Spleen (tissue), 11 donors: ENCODE results near the gene SFTPA2. TPM values are rescaled to one million over a fixed set of nuclear protein-coding genes. Genes with fewer than 3 reads are reported as not detected.

Source experiments
- DNase-seq: peaks from one replicate; pipeline ENCODE4 v3.0.0-alpha.2; 2020
- H3K27ac ChIP-seq, 8 donors: fragments of 200-600 bp; sonication (generic) in 7 of 8; 1 replicate in 4 of 8; 2 replicates in 4 of 8; pipeline versions ENCODE4 v1.5.0 to v1.8.0; 2016 to 2021; ENCODE audit warnings: inconsistent platforms in 4 of 8, mild to moderate bottlenecking in 4 of 8, moderate library complexity in 1 of 8
- H3K27me3 ChIP-seq, 7 donors: fragments of 200-600 bp; sonication (generic) in 6 of 7; replicated peaks in 1 of 7; 1 replicate in 4 of 7; 2 replicates in 3 of 7; pipeline versions ENCODE4 v1.5.0 to v1.8.0; 2016 to 2021; ENCODE audit warnings: inconsistent platforms in 3 of 7, mild to moderate bottlenecking in 1 of 7
- H3K36me3 ChIP-seq, 6 donors: fragments of 200-600 bp; sonication (generic) in 5 of 6; 1 replicate in 4 of 6; 2 replicates in 2 of 6; pipeline versions ENCODE4 v1.5.0 to v1.8.0; 2016 to 2021; ENCODE audit warnings: inconsistent platforms in 2 of 6
- H3K4me1 ChIP-seq, 6 donors: fragments of 200-600 bp; sonication (generic) in 5 of 6; 1 replicate in 3 of 6; 2 replicates in 3 of 6; pipeline versions ENCODE4 v1.5.0 to v1.8.0; 2016 to 2021; ENCODE audit warnings: inconsistent platforms in 3 of 6
- H3K4me3 ChIP-seq, 8 donors: fragments of 200-600 bp; sonication (generic) in 7 of 8; 1 replicate in 4 of 8; 2 replicates in 4 of 8; pipeline versions ENCODE4 v1.5.0 to v1.8.0; 2016 to 2021; ENCODE audit warnings: inconsistent platforms in 4 of 8, mild to moderate bottlenecking in 4 of 8, moderate library complexity in 2 of 8
- H3K9me3 ChIP-seq, 8 donors: fragments of 200-600 bp; sonication (generic) in 7 of 8; 1 replicate in 4 of 8; 2 replicates in 4 of 8; pipeline versions ENCODE4 v1.5.0 to v1.8.0; 2016 to 2021; ENCODE audit warnings: inconsistent platforms in 4 of 8
- POLR2A ChIP-seq, 3 donors: fragments of 450-650 bp; IDR thresholded peaks; one replicate each; pipeline ENCODE4 v1.5.1; 2017; ENCODE audit warnings: antibody characterized with exemption in 3 of 3, mild to moderate bottlenecking in 1 of 3
- POLR2AphosphoS5 ChIP-seq, 3 donors: sonication (generic); formaldehyde crosslinking; IDR thresholded peaks; one replicate each; pipeline ENCODE4 v1.5.1; 2017; ENCODE audit warnings: antibody characterized with exemption in 3 of 3
- WGBS, 5 donors: extraction: QIAGEN DNeasy Blood & Tissue Kit in 3 of 5; methylation state at CpG; one replicate each; pipeline versions ENCODE4 v1.1.5 to v1.1.7; 2013 to 2018; 5-methylcytosine and 5-hydroxymethylcytosine counted together
- intact Hi-C: fragments of 100-400 bp; cut with DNase I; formaldehyde crosslinking; loops from one replicate; pipeline ENCODE4 v1.15.0; 2023; ENCODE audit warnings: low total_unique reads
- polyA plus RNA-seq, 3 donors: library from polyadenylated mRNA; stranded (reverse); fragments of 200-250 nt; gene quantifications; one replicate each; pipeline ENCODE4 v1.2.1, GENCODE V29; 2013
- total RNA-seq, 7 donors: library from RNA; depleted of rRNA in 3 of 7; stranded (reverse); fragments of >200 nt in 3 of 7; fragmentation: NEBNext Ultra II Directional in 4 of 7; extraction: Animal tissue kit (Norgen Biotek cat#: 25700) in 4 of 7; gene quantifications; one replicate each; pipeline versions ENCODE4 v1.1.0 to v1.2.1, GENCODE V29; 2016 to 2021
- TF ChIP-seq, protein P1 (sequence below), 11 experiments: fragments of 200-600 bp in 7 of 11; fragments of 450-650 bp in 4 of 11; sonication (generic) in 4 of 11; IDR thresholded peaks in 8 of 11; conservative IDR thresholded peaks in 3 of 11; 1 replicate in 7 of 11; 2 replicates in 4 of 11; pipeline versions ENCODE4 v1.4.0 to v1.8.0; 2016 to 2021; ENCODE audit warnings: antibody characterized with exemption in 11 of 11, inconsistent platforms in 4 of 11, mild to moderate bottlenecking in 1 of 11
- donor health status: healthy with polysubstance abuse.
- donor health status: DM: no; HTN: no; CAD: no; lungs with moderate emphysema.
- donor health status: DM: no; HTN: no; CAD: no.
- donor health status: Bipolar disorder and iron deficiency.
- donor health status: healthy.
- donor health status: DM: no; HTN: no; CAD: no.
- donor health status: DM: yes; HTN: yes; CAD: no.

SFTPA2 gene
- total and polyA plus RNA-seq, 10 donors: 0.39 to 5.7 (median 0.99) TPM; not detected in 5

DNA sequence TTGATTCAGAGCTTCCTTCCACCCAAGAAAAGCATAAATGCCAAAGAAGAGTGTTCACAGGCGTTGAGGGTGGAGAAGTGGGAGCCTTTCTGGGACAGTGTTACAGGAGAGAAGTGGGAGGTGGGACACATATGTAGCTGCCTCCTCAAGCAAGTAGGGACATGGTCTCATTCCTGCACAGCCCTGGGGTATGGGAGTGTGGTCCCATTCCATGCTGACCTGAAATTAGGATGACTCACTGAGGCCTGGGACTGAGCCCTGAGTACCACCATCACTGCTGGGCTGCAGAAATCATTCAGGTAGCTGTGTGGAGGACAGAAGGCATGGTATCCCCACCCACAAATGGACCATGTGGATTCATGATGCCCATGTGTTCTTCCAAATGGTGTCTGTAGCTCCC is 33.2 kb upstream of the SFTPA2 start:
- Histone ChIP-seq H3K36me3 (no peaks in the 10 kb centered on the region), H3K4me1 (no peaks in the 10 kb centered on the region), H3K27ac (no peak overlapping the region), H3K27me3 (peaks cover 0 to 6% (median 0%) of the 10 kb centered on the region in 7 donors), H3K4me3 (no peak overlapping the region), H3K9me3 (peaks cover 0 to 21% (median 17%) of the 10 kb centered on the region in 8 donors)
- WGBS, 5 donors: 60 to 89% (median 65%) methylated on average over 1 of the region's 1 CpG
- intact Hi-C loops: no loop called here
- TF ChIP-seq POLR2A (IDR thresholded peaks at IDR 0.05): no peak
- no peak for TF ChIP-seq POLR2AphosphoS5 (IDR thresholded peaks at IDR 0.05)
- TF ChIP-seq, protein P1, sequence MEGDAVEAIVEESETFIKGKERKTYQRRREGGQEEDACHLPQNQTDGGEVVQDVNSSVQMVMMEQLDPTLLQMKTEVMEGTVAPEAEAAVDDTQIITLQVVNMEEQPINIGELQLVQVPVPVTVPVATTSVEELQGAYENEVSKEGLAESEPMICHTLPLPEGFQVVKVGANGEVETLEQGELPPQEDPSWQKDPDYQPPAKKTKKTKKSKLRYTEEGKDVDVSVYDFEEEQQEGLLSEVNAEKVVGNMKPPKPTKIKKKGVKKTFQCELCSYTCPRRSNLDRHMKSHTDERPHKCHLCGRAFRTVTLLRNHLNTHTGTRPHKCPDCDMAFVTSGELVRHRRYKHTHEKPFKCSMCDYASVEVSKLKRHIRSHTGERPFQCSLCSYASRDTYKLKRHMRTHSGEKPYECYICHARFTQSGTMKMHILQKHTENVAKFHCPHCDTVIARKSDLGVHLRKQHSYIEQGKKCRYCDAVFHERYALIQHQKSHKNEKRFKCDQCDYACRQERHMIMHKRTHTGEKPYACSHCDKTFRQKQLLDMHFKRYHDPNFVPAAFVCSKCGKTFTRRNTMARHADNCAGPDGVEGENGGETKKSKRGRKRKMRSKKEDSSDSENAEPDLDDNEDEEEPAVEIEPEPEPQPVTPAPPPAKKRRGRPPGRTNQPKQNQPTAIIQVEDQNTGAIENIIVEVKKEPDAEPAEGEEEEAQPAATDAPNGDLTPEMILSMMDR (IDR thresholded peaks at IDR 0.05 in 8 of 11, conservative IDR thresholded peaks at IDR 0.05 in 3 of 11): no peak
- DNase-seq: no peak

DNA sequence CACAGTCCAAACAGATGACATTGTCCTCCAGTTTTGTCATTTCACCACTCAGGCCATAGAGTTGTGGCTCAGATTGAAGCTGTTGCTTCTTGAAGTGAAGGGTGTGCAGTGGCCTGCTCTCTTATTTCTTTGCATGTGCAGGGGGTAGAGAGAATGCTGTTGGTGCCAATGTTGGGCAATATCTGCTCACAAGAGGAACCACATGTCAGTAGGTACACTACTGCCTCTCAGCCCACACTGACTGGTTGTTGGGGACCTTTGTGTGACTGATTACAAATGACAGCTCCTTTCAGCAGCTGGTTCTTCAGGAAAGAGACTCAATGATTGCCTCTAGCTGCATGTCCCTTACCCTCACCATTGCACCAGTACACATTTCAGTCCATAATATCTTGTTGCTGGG is 28.6 kb upstream of the SFTPA2 start:
- no peak overlapping the region for H3K27ac ChIP-seq
- TF ChIP-seq POLR2AphosphoS5 (IDR thresholded peaks at IDR 0.05) (no peak), POLR2A (IDR thresholded peaks at IDR 0.05) (no peak)
- TF ChIP-seq, protein P1 (IDR thresholded peaks at IDR 0.05 in 8 of 11, conservative IDR thresholded peaks at IDR 0.05 in 3 of 11): no peak

DNA sequence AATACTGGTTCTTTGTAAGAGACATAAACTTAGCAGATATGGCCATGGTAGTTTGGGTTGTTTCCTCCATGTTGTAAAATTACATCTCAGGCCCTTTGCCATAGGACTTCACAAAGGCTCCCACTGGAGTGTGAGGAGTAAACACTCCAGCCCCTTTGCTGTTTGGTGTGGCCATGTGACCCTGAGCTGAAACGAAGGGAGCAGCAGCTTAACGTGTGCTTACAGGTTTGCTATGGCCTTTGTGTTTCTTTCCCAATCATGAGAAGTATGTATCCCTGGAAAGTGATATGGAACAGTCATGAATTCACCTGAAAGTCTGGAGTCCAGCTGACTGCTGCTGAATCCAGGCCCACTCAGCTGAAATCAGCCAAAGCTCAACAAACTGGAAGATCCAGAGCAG is 26.7 kb upstream of the SFTPA2 start:
- Histone ChIP-seq H3K4me1 (no peaks in the 10 kb centered on the region), H3K9me3 (no peaks in the 10 kb centered on the region), H3K27ac (no peak overlapping the region), H3K4me3 (no peak overlapping the region), H3K27me3 (peaks cover 0 to 9% (median 0%) of the 10 kb centered on the region in 7 donors), H3K36me3 (no peaks in the 10 kb centered on the region)
- intact Hi-C loops: no loop called here
- TF ChIP-seq, protein P1 (IDR thresholded peaks at IDR 0.05 in 8 of 11, conservative IDR thresholded peaks at IDR 0.05 in 3 of 11): no peak
- TF ChIP-seq POLR2A (IDR thresholded peaks at IDR 0.05) (no peak), POLR2AphosphoS5 (IDR thresholded peaks at IDR 0.05) (no peak)
- 65 to 85% (median 79%) methylated on average over 2 of the region's 2 CpGs for WGBS, 5 donors
- DNase-seq: no peak

More for the DNA sequence above, 28.6 kb upstream of the SFTPA2 start:
- no peaks in the 10 kb centered on the region for H3K36me3 ChIP-seq
- intact Hi-C loops: no loop called here
- H3K4me1 ChIP-seq: no peaks in the 10 kb centered on the region
- no peak for DNase-seq
- no peaks in the 10 kb centered on the region for H3K9me3 ChIP-seq
- peaks cover 0 to 9% (median 0%) of the 10 kb centered on the region in 7 donors for H3K27me3 ChIP-seq
- no peak overlapping the region for H3K4me3 ChIP-seq

DNA sequence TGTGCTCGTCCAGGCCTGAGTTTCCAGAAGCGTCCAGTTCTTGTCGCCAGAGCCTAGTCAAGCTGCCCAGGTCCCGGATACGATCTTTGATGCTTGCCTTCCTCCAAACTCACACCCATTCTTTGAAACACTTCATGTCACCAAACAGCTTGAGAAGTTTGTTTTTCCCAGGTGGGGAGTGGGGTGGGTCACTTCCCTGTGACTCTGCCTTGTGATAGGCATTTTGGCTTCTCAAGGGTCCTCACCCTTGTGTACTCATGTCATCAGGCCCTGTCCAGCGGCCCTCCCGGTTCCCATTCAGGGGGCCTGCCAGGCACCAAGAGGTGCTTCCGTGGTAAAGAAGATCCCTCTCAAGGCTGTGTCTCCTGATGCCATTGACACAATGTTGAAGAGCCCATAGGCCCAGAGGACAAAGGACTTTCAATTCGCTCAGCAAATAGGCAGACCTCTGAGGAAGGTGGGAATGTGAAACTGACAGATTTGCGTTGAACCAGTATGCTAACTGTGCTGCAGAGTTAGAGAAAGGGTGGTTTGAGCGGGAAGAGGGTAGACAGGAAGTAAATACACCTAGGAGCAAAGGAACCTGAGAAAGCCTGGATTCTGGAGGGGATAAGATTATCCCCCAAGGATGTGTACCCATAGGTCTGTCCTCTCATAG is 25.8 kb upstream of the SFTPA2 start:
- no peaks in the 10 kb centered on the region for H3K36me3 ChIP-seq
- no peaks in the 10 kb centered on the region for H3K9me3 ChIP-seq
- intact Hi-C loops: no loop called here
- DNase-seq: no peak
- 86 to 95% (median 92%) methylated on average over 11 of the region's 11 CpGs for WGBS, 5 donors
- no peak overlapping the region for H3K27ac ChIP-seq
- TF ChIP-seq, protein P1 (IDR thresholded peaks at IDR 0.05 in 8 of 11, conservative IDR thresholded peaks at IDR 0.05 in 3 of 11): no peak
- no peak for TF ChIP-seq POLR2AphosphoS5 (IDR thresholded peaks at IDR 0.05)
- no peak for TF ChIP-seq POLR2A (IDR thresholded peaks at IDR 0.05)
- H3K27me3 ChIP-seq: peaks cover 0 to 9% (median 0%) of the 10 kb centered on the region in 7 donors
- no peaks in the 10 kb centered on the region for H3K4me1 ChIP-seq
- H3K4me3 ChIP-seq: no peak overlapping the region
